GM19395 (cell line): ENCODE results near the gene AIM2.
"Not testable (repeated sequence)": the region's sequence is repeated elsewhere in the genome, so short reads cannot be mapped to it uniquely, and the experiment has no call there.

Experiments used
- ATAC-seq: cut with Tn5 transposase; IDR thresholded peaks from one replicate; pipeline ENCODE4 v1.9.1; 2021; ENCODE audit warnings: mild to moderate bottlenecking, moderate library complexity; ENCODE audit not compliant: unreplicated experiment

AIM2 gene

DNA sequence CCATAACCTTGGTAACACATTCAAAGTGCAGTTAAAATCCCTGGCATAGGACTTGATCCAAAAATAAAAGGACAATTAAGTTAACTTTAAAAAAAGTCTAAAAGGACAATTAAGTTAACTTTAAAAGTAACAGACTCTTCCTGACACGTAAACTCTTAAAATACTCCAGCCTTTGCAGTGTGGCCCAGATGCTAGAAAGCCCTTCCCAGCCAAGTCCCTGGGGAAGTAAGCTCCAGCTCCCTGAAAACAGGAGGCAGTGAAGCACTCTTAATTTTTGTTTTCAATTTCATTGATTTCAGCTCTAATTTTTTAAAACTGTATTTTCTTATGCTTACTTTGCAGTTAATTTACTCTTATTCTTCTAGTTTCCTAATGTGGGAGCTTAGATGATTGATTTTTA lies 5.1 kb upstream of the AIM2 start:
- no peak for ATAC-seq

DNA sequence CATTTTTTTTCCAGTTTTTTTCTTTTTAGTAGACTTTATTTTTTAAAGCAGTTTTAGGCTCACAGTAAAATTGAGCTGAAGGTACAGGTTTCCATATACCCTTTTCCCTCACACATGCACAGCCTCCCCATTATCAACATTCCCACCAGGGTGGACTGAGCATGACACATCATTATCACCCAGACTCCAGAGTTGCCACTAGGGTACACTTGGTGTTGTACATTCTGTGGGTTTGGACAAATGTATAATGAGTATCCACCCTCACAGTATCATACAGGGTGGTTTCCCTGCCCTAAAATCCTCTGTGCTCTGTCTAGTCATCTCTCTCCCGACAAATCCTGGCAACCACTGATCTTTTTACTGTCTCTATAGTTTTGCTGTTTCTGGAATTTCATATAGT lies 3.0 kb upstream of the AIM2 start:
- no peak for ATAC-seq

DNA sequence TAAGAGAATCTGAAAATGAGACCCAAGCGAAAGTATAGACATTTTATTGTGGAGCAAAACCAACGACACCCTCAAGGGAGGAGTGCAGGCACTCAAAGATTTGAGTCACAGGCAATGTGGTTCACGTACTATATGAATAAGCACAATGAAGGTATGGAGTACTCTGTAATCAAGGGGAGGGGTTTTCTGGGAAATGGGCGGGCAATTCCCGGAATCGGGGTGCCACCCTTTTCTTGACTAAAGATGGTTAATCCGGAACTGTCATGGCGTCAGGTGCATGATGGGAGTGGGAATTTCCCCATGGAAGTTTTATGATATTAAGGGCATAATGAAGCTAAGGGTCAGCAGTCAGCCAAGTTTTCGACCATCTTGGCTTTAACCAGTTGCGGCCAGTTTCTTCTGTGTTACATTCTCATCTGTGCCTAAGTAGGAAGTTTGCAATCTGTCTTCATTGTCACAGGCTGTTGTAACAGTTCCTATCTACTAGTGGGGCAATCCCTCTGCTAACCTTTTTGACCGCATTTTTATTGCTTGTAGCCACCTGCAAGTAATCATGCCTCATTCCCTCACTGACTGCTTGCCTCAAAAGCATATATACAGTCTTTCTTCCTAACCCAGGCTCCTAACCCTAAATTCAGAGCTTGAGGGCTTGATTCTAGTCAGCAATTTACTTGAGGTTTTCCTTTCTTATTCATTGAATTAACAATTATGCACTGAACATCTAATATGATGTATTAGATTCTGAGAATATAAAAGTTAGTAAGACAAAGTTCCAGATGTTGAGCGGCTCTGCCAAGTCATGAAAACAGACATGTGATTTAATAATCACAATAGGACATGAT lies 775 bp upstream of the AIM2 start:
- peak; percentile 80 for ATAC-seq

DNA sequence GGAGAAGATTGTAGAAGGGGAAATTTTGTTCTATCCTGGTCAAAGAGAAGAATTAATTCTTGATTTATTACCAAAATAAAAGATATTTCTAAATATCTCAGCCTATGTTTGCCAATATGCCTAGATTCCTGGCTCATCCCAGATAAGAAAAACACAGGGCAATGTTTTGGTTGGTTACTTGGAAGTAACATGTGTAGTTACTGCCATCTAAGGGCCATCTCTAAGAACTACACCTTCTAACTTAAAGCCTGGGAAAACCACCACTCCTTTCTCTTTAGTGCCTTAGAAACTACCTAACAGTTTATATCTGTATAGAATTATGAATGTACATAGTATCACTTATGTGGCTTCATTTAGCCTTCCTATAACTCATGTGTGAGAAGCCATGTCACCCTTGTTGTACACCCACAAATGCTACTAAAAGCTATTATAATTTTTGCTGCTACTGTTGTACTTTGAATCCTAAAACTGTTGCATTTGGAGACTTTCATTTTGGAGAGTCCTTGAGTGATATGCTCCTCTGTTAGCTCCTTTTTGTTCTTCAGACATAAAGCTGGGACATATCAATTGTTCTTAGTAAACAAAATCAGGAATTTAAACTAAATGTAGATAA lies 4.5 kb downstream of the AIM2 start:
- no peak for ATAC-seq

DNA sequence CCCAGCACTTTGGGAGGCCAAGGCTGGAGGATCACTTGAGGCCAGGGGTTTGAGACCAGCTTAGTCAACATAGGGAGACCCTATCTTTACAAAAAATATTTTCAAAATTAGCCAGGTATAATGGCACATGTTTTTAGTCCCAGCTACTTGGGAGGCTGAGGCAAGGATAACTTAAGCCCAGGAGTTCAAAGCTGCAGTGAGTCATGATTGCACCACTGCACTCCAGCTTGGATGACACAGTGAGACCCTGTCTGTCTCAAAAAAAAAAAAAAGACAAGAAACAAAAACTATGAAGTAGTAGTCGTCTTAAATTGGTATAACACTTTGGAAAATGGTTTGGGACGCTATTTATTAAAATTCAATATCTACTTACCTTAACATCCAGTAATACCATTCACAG lies 7.7 kb downstream of the AIM2 start:
- no peak for ATAC-seq

DNA sequence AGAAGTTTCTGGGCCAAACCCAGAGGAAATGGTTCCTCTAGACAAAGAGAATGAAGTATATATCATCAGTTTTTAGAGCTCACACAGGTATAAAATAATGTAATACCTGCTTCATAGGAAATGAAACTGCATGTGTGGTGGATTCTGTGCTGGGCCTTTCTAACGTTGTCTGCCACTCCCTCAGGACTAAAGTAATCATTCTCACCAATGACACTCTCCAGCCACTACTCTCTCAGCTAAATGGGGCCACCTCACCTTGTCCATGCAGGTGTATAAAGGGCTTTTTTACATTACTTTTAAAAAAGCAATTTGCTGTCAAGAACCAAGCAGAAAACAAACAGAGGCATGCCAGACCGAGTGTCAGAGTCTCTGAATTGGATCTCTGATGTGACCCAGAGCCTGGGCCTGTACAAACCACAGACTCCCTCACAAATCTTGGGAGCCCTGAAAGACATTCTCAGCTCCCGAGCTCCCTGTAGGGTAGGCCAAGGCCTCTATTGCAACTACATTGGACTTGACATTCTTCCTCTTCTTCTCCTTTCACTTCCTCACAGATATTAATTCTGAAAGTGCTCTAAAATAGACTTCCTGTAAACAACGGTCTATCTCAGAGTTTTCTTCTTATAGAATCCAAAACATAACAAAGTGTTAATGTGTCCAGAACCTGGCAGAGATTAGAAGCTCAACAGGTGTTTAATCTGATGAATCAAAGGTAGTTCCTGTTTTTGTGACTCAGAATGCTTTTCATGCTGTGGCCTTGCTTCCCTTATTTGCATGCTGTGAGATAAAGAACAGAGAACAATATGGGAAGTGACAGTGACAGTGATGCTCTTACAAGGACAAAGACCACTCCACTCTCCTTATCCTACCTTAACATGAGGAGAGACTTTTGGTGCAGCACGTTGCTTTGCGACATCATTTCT lies 8.6 kb downstream of the AIM2 start:
- peak; percentile 89 for ATAC-seq

DNA sequence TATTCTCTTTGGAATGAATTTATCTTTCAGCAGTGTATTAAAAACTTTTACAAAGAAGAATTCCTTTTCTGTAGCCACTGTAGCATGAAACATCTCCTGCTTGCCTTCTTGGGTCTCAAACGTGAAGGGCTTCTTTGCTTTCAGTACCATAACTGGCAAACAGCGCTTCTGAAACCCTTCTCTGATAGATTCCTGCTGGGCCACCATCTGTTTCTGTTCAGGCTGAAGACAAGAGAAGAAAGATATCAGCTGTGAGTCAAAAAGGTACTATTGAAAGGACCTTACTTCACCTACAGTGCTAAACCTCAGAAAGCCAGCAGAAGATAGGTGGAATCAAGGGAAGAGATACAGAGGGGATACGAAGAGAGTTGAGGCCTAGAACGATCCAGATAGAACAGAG lies 10.5 kb downstream of the AIM2 start:
- no peak for ATAC-seq

DNA sequence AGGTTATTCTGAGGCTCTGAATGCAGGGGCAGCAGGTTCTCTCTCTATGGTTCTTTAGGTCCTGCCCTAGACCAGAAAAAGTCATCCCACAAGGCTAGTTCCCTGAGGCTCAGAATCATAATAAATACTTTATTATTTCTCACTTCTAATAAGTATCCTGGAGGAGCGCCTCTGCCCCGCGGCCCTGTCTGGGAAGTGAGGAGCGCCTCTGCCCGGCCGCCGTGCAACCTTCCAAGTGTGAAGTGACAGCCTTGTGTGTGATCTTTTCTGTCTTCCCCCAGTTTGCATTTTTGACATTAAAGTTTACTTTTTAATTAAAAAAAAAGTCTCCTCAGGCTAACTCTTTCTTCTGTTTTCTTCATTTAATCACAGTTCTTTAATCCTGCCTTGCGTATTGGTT lies 11.5 kb downstream of the AIM2 start:
- no peak for ATAC-seq

DNA sequence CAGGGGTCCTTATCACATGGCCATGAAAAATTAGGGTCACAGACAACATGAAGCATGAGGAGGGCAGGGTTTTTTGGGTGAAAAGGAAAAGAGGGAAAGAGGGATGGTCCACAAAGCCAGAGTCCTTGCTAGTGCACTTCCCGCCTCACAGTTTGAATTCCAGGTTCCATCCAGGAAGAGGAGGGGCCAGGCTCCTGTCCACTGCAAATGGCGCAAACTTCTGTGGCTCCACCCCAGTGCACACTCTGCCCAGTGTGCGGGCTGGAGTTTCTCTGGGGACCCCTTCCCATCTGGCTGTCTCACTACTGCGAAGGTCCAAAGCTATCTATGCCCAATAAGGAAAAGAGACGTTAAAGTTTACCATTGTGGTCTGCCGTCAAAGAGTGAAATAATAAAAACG lies 17.8 kb downstream of the AIM2 start:
- no peak for ATAC-seq

DNA sequence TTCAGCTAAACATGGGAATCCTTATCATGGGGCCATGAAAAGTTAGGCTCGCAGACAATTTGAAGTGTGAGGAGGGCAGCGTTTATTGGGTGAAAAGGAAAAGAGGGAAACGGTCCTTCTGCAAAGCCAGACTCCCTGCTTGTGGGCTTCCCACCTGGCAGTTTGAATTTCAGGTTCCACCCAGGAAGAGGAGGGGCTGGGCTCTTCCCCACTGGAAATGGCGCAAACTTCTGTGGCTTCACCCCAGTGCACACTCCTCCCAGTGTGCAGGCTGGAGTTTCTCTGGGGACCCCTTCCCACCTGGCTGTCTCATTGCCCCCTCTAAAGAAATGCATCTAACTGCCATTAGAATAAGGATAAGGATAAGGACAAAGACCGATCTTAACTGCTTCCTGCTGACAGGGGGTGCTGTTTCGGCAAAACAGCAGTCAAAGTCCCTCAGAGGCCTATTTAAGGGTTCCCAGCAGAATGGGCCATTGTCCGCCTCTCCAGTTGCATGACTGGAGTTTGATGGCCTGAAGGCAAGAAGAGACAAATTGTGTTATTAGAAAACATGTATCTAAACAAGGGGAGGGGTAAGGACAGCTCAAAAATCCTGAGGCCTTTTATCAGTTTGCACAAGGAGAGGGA lies 20.4 kb downstream of the AIM2 start:
- ATAC-seq, result no peak

DNA sequence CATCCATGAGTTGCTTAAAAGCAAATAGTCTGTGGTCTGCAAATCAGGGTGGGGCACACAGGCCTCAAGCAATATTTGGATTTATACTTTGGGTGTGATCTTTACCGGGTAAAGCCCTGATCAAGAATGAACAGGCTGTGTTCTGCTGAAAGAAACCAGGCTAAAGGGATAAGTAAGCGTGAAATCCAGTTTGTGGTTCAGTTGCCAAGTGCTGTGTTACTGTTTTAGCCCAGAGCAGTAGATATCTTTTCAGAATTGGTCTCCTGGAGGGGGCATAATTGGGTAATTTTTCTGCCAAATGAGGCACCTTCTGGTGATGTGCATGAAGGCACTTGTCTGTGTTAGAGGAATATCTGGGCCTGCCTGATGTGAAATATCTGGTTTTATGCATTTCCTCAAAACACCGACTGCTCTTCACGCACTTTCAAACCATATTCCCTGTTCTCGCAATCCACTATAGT lies 21.4 kb downstream of the AIM2 start:
- ATAC-seq, result no peak

DNA sequence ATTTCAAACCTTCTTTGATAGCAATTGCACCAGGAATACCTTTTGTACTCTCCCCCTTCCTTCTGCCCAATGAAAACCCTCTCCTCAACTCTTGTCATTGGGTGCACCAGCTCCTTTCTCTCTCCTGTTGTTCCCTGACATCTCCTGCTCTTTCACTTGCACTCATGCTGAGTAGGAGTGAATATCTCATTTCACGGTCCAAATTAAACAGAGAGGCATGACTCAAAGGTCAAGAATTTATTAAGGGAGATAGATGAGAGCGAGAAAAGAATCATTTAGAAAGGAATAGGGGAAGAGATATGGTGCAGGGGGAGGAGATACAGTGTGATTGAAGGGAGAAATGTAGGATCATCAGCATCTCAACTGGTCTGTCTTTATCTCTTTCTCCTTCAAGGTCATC lies 22.1 kb downstream of the AIM2 start:
- ATAC-seq, result no peak

DNA sequence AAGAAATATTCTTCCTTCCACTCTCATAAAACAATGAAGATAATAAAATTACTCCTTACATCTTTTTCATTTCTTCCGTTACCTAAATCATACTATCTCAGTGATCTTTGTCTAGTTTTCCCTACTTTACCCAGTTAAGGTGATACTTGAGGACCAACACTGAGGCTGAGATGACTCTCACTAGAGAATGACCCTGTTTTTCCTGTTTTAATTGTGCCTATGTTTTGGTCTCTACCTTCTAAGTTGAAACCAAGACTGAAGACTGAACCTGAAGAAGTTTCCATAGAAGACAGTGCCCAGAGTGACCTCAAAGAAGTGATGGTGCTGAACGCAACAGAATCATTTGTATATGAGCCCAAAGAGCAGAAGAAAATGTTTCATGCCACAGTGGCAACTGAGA lies 25.1 kb downstream of the AIM2 start:
- no peak for ATAC-seq

DNA sequence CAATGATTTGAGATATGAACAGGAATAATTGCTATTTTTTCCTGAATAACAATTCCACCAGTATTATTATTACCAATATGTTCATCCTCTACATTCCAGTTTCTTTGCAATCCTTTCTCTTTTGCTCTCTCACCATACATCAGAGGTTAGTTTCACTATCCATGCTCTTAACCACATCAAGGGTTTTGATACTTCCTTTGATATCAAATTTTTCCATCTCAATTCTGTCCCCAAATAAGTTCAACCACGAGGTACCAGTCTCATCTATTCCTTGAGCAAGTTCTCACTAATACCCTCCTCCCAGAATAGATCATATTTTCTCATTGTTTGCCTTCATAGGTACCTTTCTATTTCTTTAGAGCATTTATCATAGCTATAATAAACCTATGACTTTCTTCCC lies 30.1 kb downstream of the AIM2 start:
- ATAC-seq, result not testable (repeated sequence)

DNA sequence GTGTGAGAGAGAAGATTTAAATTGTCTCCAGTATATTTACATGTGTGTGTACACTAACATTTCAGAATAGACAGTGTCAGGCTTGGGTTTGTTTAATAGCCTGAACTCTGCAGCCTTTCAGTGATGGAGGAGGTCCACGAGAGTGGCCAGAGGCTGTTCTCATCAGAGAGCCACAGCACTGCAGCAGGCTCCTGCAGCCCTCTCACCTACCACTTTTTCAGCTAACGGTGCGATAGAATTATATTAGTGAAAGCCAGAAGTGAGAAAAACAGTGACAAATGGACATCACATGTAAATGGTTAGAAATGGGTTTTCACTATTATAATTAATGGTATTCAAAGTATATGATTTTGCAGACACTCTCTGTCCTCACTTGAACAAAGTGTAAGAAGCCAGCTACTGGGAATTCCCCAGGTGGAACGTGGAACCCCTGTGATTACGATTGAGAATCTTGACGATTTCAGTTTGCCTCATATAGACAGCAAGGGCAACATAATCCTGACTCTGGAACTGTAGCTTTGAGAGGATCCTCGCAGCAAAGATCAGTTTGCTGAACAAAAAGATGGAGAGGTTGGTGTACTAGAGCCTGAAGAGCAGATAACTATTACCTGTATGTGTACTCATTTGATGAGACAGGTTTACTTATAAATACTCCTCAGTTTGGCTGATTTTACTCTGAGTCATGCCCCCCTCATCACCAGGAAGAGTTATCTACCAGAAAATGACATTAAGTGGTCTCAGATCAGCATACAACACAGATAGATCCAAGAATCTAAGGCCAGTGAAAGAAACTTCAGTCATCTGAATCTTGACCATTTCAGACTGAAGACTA lies 35.5 kb downstream of the AIM2 start:
- no peak for ATAC-seq

DNA sequence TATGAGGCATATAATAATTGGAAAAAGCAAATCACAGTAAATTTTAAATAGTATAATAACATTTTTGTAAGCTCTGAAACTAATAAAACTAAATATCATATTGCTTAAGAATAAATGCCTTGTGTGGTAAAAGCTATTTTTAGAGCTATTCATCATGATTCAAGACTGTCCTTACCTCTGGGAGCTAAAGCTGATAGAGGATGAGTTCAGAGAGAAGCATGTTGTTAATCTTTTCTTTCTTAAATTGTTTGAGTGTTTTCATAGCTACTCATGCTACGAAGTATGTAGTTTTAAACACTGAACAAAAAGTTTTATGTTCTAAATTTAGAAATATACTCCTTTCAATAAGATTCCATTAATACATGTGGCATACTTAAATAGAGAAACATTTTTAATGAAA lies 36.4 kb downstream of the AIM2 start:
- ATAC-seq, result no peak

DNA sequence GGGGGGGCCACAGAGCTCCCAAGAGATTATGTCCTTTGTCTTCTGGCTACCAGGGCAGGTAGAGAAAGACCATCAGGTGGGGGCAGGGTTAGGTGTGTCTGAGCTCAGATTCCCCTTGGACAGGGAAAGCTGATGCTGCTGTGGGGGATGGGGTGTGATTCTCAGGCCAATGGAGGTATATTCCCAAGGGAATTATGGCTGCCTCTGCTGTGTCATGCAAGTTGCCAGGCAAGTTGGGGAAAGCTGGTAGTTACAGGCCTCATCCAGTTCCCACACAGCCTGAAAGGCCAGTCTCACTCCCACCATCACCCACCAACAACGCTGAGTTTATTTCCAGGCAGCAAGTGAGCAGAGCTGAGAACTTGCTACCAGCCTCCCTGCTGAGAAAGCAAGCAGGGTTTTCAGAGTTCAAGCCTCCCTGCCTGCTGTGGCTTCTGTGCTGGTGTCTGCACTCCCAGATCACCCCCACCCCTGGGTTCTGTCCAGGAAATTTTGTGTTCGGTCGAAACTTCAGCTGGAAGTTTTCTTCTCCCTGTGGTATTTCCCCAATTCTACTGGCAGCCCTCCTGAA lies 45.6 kb downstream of the AIM2 start:
- no peak for ATAC-seq

DNA sequence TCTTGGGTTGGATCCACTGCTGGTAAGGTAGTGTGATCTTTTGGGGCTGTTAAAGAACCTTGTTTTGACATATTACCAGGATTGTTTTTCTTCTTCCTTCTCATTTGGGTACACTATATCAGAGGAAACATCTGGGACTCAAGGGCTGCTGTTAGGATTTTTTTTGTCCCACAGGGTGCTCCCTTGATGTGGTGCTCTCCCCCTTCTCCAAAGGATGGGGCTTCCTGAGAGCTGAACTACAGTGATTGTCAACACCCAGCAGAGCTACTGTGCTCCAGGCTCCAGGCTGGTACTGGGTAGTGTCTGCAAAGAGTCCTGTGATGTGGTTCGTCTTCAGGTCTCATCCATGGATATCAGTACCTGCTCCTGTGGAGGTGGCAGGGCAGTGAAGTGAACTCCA lies 46.3 kb downstream of the AIM2 start:
- no peak for ATAC-seq

DNA sequence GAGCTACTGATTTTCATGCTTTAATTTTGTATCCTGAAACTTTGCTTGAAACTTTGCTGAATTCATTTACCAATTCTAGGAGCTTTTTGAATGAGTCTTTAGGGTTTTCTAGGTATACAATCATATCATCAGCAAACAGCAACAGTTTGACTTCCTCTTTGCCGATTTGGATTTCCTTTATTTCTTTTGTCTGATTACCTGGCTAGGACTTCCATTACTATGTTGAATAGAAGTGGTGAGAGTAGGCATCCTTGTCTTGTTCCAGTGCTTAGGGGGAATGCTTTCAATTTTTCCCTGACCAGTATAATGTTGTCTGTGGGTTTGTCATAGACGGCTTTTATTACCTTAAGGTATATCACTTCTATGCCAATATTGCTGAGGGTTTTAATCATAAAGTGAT lies 49.7 kb downstream of the AIM2 start:
- not testable (repeated sequence) for ATAC-seq

DNA sequence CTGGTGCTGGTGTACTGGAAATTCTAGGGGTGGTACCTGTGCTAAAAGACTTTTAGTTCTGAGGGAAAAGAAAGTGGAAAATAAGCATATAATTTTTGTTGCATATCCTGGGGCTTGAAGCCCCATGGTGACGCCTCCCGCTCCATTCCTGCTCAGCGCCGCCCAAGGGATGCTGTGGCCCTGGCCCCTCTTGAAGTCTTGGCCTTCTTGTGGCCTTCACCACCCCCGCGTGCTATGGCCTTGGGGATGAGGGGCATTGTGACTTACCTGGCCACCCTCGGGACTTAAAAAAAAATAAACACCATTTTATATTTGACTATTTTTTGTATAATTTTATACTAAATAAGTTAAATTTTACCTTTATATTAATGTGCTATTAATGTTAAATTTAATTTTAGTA lies 51.5 kb downstream of the AIM2 start:
- no peak for ATAC-seq
